SK-N-SH (cell line): ENCODE data around the gene YTHDF1. TPM values are rescaled to one million over a fixed set of nuclear protein-coding genes. Genes with fewer than 3 reads are reported as not detected.

Source experiments
- CTCF ChIA-PET: fragments of 300-600, 350-600 bp; formaldehyde crosslinking; extraction: SDS; loops from one replicate; lab custom pipeline; 2021; lab: Yijun Ruan, JAX
- POLR2A ChIA-PET: fragments of 350-600 bp; sonication (Branson Sonifier 250); formaldehyde crosslinking; extraction: SDS; loops from one replicate; lab custom pipeline; 2020; ENCODE audit warnings: antibody characterized with exemption, inconsistent platforms; lab: Yijun Ruan, JAX
- DNase-seq: peaks from one replicate; pipeline ENCODE4 v3.0.0; 2012
- H2AFZ ChIP-seq: fragments of 200-600 bp; sonication (generic); 2 replicates; pipeline ENCODE4 v1.8.1; 2016; ENCODE audit warnings: antibody characterized with exemption, mild to moderate bottlenecking, low read depth
- H3F3A ChIP-seq: fragments of 200-600 bp; sonication (generic); replicated peaks from 2 replicates; pipeline ENCODE3; 2016; ENCODE audit warnings: antibody characterized with exemption, mild to moderate bottlenecking; ENCODE audit not compliant: insufficient read depth
- H3K27ac ChIP-seq, 2 experiments: fragments of 200-500 bp in 1 of 2; fragments of 200-600 bp in 1 of 2; sonication (Bioruptor generic) in 1 of 2; sonication (generic), shearing (Covaris generic) in 1 of 2; 2 replicates each; pipeline versions ENCODE4 v1.5.1 to v1.6.1; 2014 to 2016; ENCODE audit warnings: low read depth in 2 of 2, inconsistent platforms in 1 of 2, low read length in 1 of 2, mild to moderate bottlenecking in 1 of 2, mixed read lengths in 1 of 2
- H3K27me3 ChIP-seq: fragments of 200-600 bp; sonication (generic), shearing (Covaris generic); 2 replicates; pipeline ENCODE4 v1.6.1; 2016; ENCODE audit warnings: mixed run types; ENCODE audit not compliant: insufficient read depth
- H3K36me3 ChIP-seq, 2 experiments: fragments of 200-500 bp in 1 of 2; fragments of 200-600 bp in 1 of 2; sonication (Bioruptor generic) in 1 of 2; sonication (generic) in 1 of 2; replicated peaks in 1 of 2; 2 replicates each; pipeline versions ENCODE3 to v1.5.1; 2014 to 2016; ENCODE audit warnings: low read length in 1 of 2, mild to moderate bottlenecking in 1 of 2; ENCODE audit not compliant: insufficient read depth in 2 of 2, control insufficient read depth in 1 of 2
- H3K4me1 ChIP-seq, 2 experiments: fragments of 200-500 bp in 1 of 2; fragments of 200-600 bp in 1 of 2; sonication (Bioruptor generic) in 1 of 2; sonication (generic), shearing (Covaris generic) in 1 of 2; 2 replicates each; pipeline versions ENCODE4 v1.5.1 to v1.6.1; 2014 to 2016; ENCODE audit warnings: low read depth in 1 of 2, low read length in 1 of 2, mixed run types in 1 of 2; ENCODE audit not compliant: insufficient read depth in 2 of 2, control insufficient read depth in 1 of 2
- H3K4me2 ChIP-seq: fragments of 200-600 bp; sonication (generic), shearing (Covaris generic); 2 replicates; pipeline ENCODE4 v1.6.1; 2017; ENCODE audit warnings: mixed run types
- H3K4me3 ChIP-seq, 2 experiments: fragments of 200-500 bp in 1 of 2; fragments of 200-600 bp in 1 of 2; sonication (Bioruptor generic) in 1 of 2; sonication (generic), shearing (Covaris generic) in 1 of 2; 2 replicates each; pipeline versions ENCODE4 v1.5.1 to v1.8.1; 2014 to 2016; ENCODE audit warnings: low read depth in 2 of 2, inconsistent platforms in 1 of 2, low read length in 1 of 2, mild to moderate bottlenecking in 1 of 2, mixed read lengths in 1 of 2, moderate library complexity in 1 of 2
- H3K79me2 ChIP-seq: fragments of 200-600 bp; sonication (generic); 2 replicates; pipeline ENCODE4 v1.8.1; 2017; ENCODE audit warnings: mild to moderate bottlenecking; ENCODE audit not compliant: insufficient read depth
- H3K9ac ChIP-seq: fragments of 200-600 bp; sonication (generic); 2 replicates; pipeline ENCODE4 v1.6.1; 2017; ENCODE audit warnings: mixed run types
- H3K9me2 ChIP-seq: fragments of 200-600 bp; sonication (generic); 2 replicates; pipeline ENCODE4 v1.6.1; 2017; ENCODE audit warnings: mixed run types
- H3K9me3 ChIP-seq: fragments of 200-600 bp; sonication (generic); 2 replicates; pipeline ENCODE4 v1.6.1; 2017; ENCODE audit warnings: mixed run types, mild to moderate bottlenecking, moderate library complexity
- H4K20me1 ChIP-seq: fragments of 200-600 bp; sonication (generic); 2 replicates; pipeline ENCODE4 v1.6.1; 2017; ENCODE audit warnings: mild to moderate bottlenecking, mixed run types; ENCODE audit not compliant: insufficient read depth
- CHD2 ChIP-seq: fragments of 150-350 bp; IDR thresholded peaks from 2 replicates; pipeline ENCODE4 v1.6.1; 2018; ENCODE audit warnings: low read length; ENCODE audit not compliant: partially characterized antibody
- FOSL2 ChIP-seq: IDR thresholded peaks from 2 replicates; pipeline ENCODE4 v1.4.0; 2012; ENCODE audit warnings: low read depth, mild to moderate bottlenecking, moderate library complexity, borderline replicate concordance
- GABPA ChIP-seq: IDR thresholded peaks from 2 replicates; pipeline ENCODE4 v1.4.0; 2012; ENCODE audit warnings: low read depth, mild to moderate bottlenecking
- GATA2 ChIP-seq: sonication (generic); formaldehyde crosslinking; IDR thresholded peaks from 2 replicates; pipeline ENCODE4 v1.5.0; 2020; ENCODE audit warnings: mild to moderate bottlenecking, missing genetic modification reagents
- RCOR1 ChIP-seq: fragments of 150-350 bp; IDR thresholded peaks from 2 replicates; pipeline ENCODE4 v1.6.1; 2017; ENCODE audit warnings: antibody characterized with exemption, low read length
- RXRA ChIP-seq: IDR thresholded peaks from 2 replicates; pipeline ENCODE4 v1.4.0; 2012; ENCODE audit warnings: low read depth, mild to moderate bottlenecking, borderline replicate concordance
- SIN3A ChIP-seq: IDR thresholded peaks from 2 replicates; pipeline ENCODE4 v1.6.1; 2012; ENCODE audit warnings: low read depth, mild to moderate bottlenecking, low read length, moderate library complexity, borderline replicate concordance
- SMC3 ChIP-seq: IDR thresholded peaks from 2 replicates; pipeline ENCODE4 v1.6.1; 2012; ENCODE audit warnings: low read depth, low read length, improper control_type of control experiment
- WGBS: methylation state at CpG from one replicate; pipeline ENCODE4 v1.1.6; 2017; ENCODE audit warnings: low lambda C conversion rate; 5-methylcytosine and 5-hydroxymethylcytosine counted together
- polyA plus RNA-seq, 3 experiments: library from polyadenylated mRNA; depleted of rRNA; stranded (reverse); fragments of >200 nt; gene quantifications; 2 replicates each; pipeline ENCODE4 v1.2.3, GENCODE V29; 2012
- TF ChIP-seq, protein P1 (sequence below): IDR thresholded peaks from 2 replicates; pipeline ENCODE4; 2012
- TF ChIP-seq, protein P2 (sequence below): fragments of 200-600 bp; sonication (generic); IDR thresholded peaks from 2 replicates; pipeline ENCODE4 v1.6.1; 2017; ENCODE audit warnings: antibody characterized with exemption, mild to moderate bottlenecking, moderate library complexity
- TF ChIP-seq, protein P3 (sequence below): IDR thresholded peaks from 2 replicates; pipeline ENCODE4 v1.6.1; 2012; ENCODE audit warnings: mild to moderate bottlenecking, low read depth, low read length, moderate library complexity

The YTHDF1 gene
- polyA plus RNA-seq, 1 of the 3 experiments (the other 2 are of a cell fraction): 17.0 TPM

DNA sequence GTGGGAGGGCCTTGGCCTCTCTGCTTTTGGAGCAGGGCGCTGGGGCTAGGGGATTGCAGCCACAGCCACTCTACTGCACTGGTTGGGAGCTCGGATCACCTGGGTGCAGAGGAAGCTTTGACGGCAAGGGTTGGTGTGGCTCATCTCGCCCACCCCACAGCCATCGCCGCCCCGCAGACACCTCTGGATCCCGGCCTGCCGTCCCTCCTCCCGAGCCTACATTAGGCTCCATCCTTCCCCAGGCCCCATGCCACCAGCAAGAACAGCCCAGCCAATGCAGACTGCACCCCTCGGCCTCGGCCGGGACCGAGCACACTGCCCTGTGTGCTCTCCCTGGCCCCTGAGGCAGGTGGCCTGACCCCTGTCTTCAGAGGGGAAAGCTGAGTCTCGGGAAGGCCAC is 44.6 kb upstream of the YTHDF1 start:
- 50% methylated on average over 9 of the region's 15 CpGs for WGBS
- no peak overlapping the region for H3K9ac ChIP-seq
- peaks cover 15% of the 10 kb centered on the region for H3K27me3 ChIP-seq
- no peak overlapping the region for H3K27ac ChIP-seq
- H3K4me1 ChIP-seq: peaks cover 0 to 5% of the 10 kb centered on the region in 2 experiments; a peak in 1 of 4 replicates
- POLR2A ChIA-PET: no interaction called here
- H3K36me3 ChIP-seq: no peaks in the 10 kb centered on the region
- TF ChIP-seq GATA2 (CRISPR knock-in tag) (no peak), RCOR1 (no peak), RXRA (no peak), CHD2 (no peak), SMC3 (no peak), SIN3A (no peak), GABPA (no peak), FOSL2 (no peak)
- TF ChIP-seq, protein P1, sequence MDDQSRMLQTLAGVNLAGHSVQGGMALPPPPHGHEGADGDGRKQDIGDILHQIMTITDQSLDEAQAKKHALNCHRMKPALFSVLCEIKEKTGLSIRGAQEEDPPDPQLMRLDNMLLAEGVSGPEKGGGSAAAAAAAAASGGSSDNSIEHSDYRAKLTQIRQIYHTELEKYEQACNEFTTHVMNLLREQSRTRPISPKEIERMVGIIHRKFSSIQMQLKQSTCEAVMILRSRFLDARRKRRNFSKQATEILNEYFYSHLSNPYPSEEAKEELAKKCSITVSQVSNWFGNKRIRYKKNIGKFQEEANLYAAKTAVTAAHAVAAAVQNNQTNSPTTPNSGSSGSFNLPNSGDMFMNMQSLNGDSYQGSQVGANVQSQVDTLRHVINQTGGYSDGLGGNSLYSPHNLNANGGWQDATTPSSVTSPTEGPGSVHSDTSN: no peak
- TF ChIP-seq, protein P2, sequence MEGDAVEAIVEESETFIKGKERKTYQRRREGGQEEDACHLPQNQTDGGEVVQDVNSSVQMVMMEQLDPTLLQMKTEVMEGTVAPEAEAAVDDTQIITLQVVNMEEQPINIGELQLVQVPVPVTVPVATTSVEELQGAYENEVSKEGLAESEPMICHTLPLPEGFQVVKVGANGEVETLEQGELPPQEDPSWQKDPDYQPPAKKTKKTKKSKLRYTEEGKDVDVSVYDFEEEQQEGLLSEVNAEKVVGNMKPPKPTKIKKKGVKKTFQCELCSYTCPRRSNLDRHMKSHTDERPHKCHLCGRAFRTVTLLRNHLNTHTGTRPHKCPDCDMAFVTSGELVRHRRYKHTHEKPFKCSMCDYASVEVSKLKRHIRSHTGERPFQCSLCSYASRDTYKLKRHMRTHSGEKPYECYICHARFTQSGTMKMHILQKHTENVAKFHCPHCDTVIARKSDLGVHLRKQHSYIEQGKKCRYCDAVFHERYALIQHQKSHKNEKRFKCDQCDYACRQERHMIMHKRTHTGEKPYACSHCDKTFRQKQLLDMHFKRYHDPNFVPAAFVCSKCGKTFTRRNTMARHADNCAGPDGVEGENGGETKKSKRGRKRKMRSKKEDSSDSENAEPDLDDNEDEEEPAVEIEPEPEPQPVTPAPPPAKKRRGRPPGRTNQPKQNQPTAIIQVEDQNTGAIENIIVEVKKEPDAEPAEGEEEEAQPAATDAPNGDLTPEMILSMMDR: no peak
- TF ChIP-seq, protein P3, sequence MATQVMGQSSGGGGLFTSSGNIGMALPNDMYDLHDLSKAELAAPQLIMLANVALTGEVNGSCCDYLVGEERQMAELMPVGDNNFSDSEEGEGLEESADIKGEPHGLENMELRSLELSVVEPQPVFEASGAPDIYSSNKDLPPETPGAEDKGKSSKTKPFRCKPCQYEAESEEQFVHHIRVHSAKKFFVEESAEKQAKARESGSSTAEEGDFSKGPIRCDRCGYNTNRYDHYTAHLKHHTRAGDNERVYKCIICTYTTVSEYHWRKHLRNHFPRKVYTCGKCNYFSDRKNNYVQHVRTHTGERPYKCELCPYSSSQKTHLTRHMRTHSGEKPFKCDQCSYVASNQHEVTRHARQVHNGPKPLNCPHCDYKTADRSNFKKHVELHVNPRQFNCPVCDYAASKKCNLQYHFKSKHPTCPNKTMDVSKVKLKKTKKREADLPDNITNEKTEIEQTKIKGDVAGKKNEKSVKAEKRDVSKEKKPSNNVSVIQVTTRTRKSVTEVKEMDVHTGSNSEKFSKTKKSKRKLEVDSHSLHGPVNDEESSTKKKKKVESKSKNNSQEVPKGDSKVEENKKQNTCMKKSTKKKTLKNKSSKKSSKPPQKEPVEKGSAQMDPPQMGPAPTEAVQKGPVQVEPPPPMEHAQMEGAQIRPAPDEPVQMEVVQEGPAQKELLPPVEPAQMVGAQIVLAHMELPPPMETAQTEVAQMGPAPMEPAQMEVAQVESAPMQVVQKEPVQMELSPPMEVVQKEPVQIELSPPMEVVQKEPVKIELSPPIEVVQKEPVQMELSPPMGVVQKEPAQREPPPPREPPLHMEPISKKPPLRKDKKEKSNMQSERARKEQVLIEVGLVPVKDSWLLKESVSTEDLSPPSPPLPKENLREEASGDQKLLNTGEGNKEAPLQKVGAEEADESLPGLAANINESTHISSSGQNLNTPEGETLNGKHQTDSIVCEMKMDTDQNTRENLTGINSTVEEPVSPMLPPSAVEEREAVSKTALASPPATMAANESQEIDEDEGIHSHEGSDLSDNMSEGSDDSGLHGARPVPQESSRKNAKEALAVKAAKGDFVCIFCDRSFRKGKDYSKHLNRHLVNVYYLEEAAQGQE: no peak
- TF ChIP-seq, all 33 proteins: peak for 0
- H4K20me1 ChIP-seq: no peaks in the 10 kb centered on the region
- no peak for DNase-seq
- H3K79me2 ChIP-seq: no peaks in the 10 kb centered on the region
- H3K4me3 ChIP-seq: no peak overlapping the region
- H3F3A ChIP-seq: no peaks in the 10 kb centered on the region
- no peak overlapping the region for H2AFZ ChIP-seq
- H3K9me3 ChIP-seq: no peaks in the 10 kb centered on the region
- CTCF ChIA-PET: interaction anchor here (0.8 to 3.5 kb wide), 4 partner anchors 12 to 121 kb away, joined by 3 to 21 read pairs (median 5); partner anchors contain the start of gene ARFGAP1
- no peaks in the 10 kb centered on the region for H3K9me2 ChIP-seq
- no peak overlapping the region for H3K4me2 ChIP-seq
